ENCODE data around the gene PRAMEF8. TPM values are rescaled to one million over a fixed set of nuclear protein-coding genes. Genes with fewer than 3 reads are reported as not detected.
"Not testable (repeated sequence)": the region's sequence is repeated elsewhere in the genome, so short reads cannot be mapped to it uniquely, and the experiment has no call there.

PRAMEF8 gene
- polyA plus RNA-seq, 1 experiment, result not detected

DNA sequence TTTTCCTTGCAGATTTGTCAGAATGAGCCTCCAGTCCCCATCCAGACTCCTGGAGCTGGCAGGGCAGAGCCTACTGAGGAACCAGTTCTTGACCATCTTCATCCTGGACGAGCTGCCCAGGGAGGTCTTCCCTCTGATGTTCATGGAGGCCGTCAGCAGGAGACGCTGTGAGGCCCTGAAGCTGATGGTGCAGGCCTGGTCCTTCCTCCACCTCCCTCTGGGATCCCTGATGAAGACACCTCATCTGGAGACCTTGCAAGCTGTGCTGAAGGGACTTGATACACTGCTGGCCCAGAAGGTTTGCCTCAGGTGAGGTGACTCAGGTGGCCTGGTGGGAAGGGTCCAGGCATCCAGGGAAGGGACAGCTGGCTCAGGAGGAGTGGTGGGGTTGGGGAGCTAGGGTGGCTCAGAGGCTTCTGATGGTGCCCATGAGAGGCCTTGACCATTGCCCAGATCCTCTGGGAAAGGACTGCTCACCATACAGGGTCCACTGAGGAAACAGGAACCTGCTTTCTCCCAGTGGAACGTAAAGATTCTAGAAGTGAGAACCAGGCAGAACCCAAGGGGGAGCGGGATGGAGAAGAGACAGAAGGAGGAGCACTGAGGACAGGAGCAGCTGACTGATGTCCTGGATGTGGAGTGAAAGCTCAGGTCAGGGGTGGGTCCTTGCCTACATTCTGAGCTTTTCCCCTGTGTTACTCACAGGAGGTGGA, 38.9 kb downstream of the PRAMEF8 start:
- H3K4me3 ChIP-seq (ENCODE audit: low read depth, low read length); CTCF ChIA-PET; POLR2A ChIA-PET; H3K36me3 ChIP-seq (ENCODE audit: control insufficient read depth, insufficient read depth, low read length); H3K27me3 ChIP-seq (ENCODE audit: control insufficient read depth, insufficient read depth, low read length); DNase-seq (ENCODE audit: low read depth): not testable (repeated sequence)

DNA sequence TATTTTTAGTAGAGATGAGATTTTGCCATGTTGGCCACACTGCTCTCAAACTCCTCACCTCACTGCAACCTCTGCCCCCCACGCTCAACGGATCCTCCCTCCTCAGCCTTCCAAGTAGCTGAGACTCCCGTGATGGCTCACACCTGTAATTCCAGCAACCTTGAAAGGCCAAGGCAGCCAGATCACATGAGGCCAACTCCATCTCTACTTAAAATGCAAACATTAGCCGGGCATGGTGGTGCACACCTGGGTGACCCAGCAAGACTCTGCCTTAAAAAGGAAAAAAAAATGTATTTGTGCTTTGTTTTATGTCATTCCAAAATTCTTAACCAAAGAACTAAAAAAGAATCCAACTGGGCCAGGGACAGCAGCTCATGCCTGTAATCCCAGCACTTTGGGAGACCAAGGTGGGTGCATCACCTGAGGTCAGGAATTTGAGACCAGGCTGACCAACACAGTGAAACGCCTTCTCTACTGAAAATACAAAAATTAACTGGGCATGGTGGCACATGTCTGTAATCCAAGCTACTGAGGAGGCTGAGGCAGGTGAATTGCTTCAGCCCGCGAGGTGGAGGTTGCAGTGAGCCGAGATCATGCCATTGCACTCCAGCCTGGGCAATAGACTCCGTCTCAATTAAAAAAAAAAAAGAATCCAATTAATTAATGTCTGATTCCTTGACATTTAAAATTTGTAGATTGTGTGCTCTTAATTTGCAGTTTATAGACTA, 41.2 kb downstream of the PRAMEF8 start:
- H3K36me3 ChIP-seq (ENCODE audit: control insufficient read depth, insufficient read depth, low read length); POLR2A ChIA-PET; CTCF ChIA-PET; DNase-seq (ENCODE audit: low read depth); H3K4me3 ChIP-seq (ENCODE audit: low read depth, low read length); H3K27me3 ChIP-seq (ENCODE audit: control insufficient read depth, insufficient read depth, low read length): not testable (repeated sequence)

DNA sequence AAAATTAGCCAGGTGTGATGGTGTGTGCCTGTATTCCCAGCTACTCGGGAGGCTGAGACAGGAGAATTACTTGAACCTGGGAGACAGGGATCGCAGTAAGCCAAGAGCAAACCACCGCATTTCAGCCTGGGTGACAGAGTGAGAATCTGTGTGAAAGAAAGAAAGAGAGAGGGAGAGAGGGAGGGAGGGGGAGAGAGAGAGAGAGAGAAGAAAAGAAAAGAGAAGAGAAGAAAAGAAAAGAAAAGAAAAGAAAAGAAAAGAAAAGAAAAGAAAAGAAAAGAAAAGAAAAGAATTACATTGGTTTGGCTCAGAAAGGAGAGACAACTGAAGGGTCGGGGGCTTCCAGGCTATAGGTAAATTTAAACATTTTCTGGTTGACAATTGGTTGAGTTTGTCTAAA, 45.3 kb downstream of the PRAMEF8 start:
- DNase-seq (ENCODE audit: low read depth); POLR2A ChIA-PET; H3K4me3 ChIP-seq (ENCODE audit: low read depth, low read length); H3K36me3 ChIP-seq (ENCODE audit: control insufficient read depth, insufficient read depth, low read length); CTCF ChIA-PET; H3K27me3 ChIP-seq (ENCODE audit: control insufficient read depth, insufficient read depth, low read length): not testable (repeated sequence)

DNA sequence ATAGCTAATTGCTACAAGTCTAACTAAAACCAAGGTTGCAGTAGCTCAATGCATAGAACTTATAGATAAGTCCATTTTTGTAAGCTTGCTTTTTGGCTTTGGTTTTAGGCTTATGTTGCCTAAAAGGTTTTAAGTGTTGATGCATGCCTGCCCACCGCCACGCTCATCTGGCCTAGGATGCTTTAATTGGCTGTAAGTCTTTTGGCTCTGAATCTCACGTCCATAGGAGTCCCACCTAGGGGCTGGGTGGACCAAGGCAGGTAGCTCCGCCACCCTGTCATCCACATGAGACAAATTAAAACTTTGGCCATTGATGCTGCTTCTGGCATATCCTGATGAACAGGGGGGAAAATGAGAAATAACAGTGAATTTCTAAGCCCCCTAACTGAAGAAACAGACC, 47.4 kb downstream of the PRAMEF8 start:
- CTCF ChIA-PET; H3K27me3 ChIP-seq (ENCODE audit: control insufficient read depth, insufficient read depth, low read length); POLR2A ChIA-PET; DNase-seq (ENCODE audit: low read depth); H3K4me3 ChIP-seq (ENCODE audit: low read depth, low read length); H3K36me3 ChIP-seq (ENCODE audit: control insufficient read depth, insufficient read depth, low read length): not testable (repeated sequence)

DNA sequence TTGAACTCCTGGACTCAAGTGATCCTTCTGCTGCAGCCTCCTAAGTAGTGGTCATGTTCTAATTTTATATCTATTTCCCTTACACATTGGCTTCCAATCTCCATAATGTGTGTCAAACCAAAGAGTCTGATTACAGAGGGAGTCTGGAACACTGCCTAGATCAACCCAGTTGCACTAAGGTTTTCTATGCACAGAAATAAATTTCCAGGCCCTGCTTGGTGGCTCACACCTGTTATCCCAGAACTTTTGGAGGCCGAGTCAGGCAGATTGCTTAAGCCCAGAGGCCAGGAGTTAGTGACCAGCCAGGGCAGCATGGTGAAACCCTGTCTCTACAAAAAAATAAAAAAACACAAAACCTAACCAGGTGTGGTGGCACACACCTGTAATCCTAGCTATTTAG, 50.9 kb downstream of the PRAMEF8 start:
- H3K4me3 ChIP-seq (ENCODE audit: low read depth, low read length); POLR2A ChIA-PET; DNase-seq (ENCODE audit: low read depth); H3K27me3 ChIP-seq (ENCODE audit: control insufficient read depth, insufficient read depth, low read length); H3K36me3 ChIP-seq (ENCODE audit: control insufficient read depth, insufficient read depth, low read length); CTCF ChIA-PET: not testable (repeated sequence)

DNA sequence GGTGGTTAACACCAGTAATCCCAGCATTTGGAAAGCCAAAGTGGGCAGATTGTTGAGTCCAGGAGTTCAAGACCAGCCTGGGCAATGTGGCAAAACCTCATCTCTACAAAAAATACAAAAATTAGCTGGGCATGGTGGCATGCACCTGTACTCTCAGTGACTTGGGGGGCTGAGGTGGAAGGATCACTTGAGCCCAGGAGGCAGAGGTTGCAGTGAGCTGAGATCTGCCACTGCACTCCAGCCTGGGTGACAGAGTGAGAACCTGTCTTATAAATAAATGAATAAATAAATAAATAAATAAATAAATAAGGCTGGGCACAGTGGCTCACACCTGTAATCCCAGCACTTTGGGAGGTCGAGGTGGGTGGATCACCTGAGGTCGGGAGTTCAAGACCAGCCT, 52.9 kb downstream of the PRAMEF8 start:
- DNase-seq (ENCODE audit: low read depth); POLR2A ChIA-PET; H3K4me3 ChIP-seq (ENCODE audit: low read depth, low read length); CTCF ChIA-PET; H3K27me3 ChIP-seq (ENCODE audit: control insufficient read depth, insufficient read depth, low read length); H3K36me3 ChIP-seq (ENCODE audit: control insufficient read depth, insufficient read depth, low read length): not testable (repeated sequence)

Small RNA genes within 50 kb of the gene (small RNA-seq; reads per million reads assigned to genes)
- not detected for gene RNU6-771P (ENCODE audit: insufficient read length, low read depth, low replicate concordance)

Other genes starting within 250 kb of the PRAMEF8 start
- not detected in 2 replicates for gene PRAMEF27, start 228.6 kb downstream of the PRAMEF8 start, polyA plus RNA-seq (2011; rRNA removed)
- gene HNRNPCL3, start 224.4 kb downstream of the PRAMEF8 start, polyA plus RNA-seq (2011; rRNA removed), result not detected in 2 replicates
- not detected in 2 replicates for gene PRAMEF25, start 214.4 kb downstream of the PRAMEF8 start, polyA plus RNA-seq (2011; rRNA removed)
- not detected in 2 replicates for gene HNRNPCL2, start 168.3 kb downstream of the PRAMEF8 start, polyA plus RNA-seq (2011; rRNA removed)
- not detected in 2 replicates for gene PRAMEF26, start 129.1 kb downstream of the PRAMEF8 start, polyA plus RNA-seq (2011; rRNA removed)
- not detected in 2 replicates for gene HNRNPCL4, start 119.5 kb downstream of the PRAMEF8 start, polyA plus RNA-seq (2011; rRNA removed)
- gene PRAMEF9, start 113.3 kb downstream of the PRAMEF8 start, polyA plus RNA-seq (2011; rRNA removed), result not detected in 2 replicates
- not detected in 2 replicates for gene PRAMEF13, start 83.7 kb downstream of the PRAMEF8 start, polyA plus RNA-seq (2011; rRNA removed)
- not detected in 2 replicates for gene PRAMEF18, start 59.0 kb downstream of the PRAMEF8 start, polyA plus RNA-seq (2011; rRNA removed)
- not detected in 2 replicates for gene PRAMEF5, start 30.9 kb downstream of the PRAMEF8 start, polyA plus RNA-seq (2011; rRNA removed)
- not detected in 2 replicates for gene PRAMEF33, start 18.4 kb upstream of the PRAMEF8 start, polyA plus RNA-seq (2011; rRNA removed)
- not detected in 2 replicates for gene PRAMEF15, start 30.4 kb upstream of the PRAMEF8 start, polyA plus RNA-seq (2011; rRNA removed)
- gene PRAMEF14, start 62.0 kb upstream of the PRAMEF8 start, polyA plus RNA-seq (2011; rRNA removed), result not detected in 2 replicates
- not detected in 2 replicates for gene PRAMEF19, start 86.8 kb upstream of the PRAMEF8 start, polyA plus RNA-seq (2011; rRNA removed)
- not detected in 2 replicates for gene PRAMEF17, start 104.5 kb upstream of the PRAMEF8 start, polyA plus RNA-seq (2011; rRNA removed)
- gene PRAMEF20, start 125.3 kb upstream of the PRAMEF8 start, polyA plus RNA-seq (2011; rRNA removed), result not detected in 2 replicates
- not detected in 2 replicates for gene LRRC38, start 228.9 kb upstream of the PRAMEF8 start, polyA plus RNA-seq (2011; rRNA removed)

Data from BJ (cell line).